ENCODE results near the gene CTNND2. TPM values are rescaled to one million over a fixed set of nuclear protein-coding genes. Genes with fewer than 3 reads are reported as not detected.
A peak's percentile ranks its signal among the peaks of the same experiment; 100 is the strongest.

CTNND2 gene
- total RNA-seq, 1 donor = 1.9 TPM

DNA sequence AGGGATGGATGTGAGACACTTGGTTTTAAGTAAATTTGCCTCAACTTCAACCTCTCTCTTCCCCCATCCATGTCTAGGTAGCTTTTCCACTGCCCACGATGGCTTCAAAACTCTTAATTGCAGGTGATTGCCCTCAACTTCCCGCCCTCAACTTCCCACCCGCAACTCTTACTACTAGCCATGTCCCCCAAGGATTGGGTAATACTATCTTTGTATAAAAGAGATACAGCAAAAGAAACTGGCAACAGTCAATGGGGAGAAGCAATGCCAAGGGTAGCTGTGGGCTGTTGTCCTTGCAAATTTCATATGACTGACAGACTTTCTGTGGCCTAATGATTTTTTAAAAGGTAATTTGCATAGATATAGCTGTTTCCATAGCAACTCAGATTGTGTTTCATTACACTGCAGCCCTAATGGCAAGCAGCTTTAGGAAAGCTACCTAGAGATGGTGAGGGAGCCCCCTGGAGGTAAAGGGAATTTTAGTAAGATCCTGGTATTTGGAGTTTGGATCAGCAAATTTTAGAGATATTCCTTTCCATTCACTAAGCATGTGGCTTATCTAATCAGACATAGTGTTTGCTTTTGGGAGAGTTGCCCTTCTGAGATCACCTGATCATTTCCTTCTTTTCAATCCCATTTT lies 721.7 kb downstream of the CTNND2 start:
- peak; percentile 44 for DNase-seq (ENCODE audit: low read depth)

GRCh38 chr5:11181940-11182339 lies 722.3 kb downstream of the CTNND2 start:
- DNase-seq (ENCODE audit: low read depth) = no peak
- no peak for TF ChIP-seq CTCF (IDR thresholded peaks at IDR 0.05; ENCODE audit: insufficient read depth, low read length)
- no peak overlapping the region for H3K4me3 ChIP-seq (ENCODE audit: low read depth, low read length)

More for the DNA sequence above, 721.7 kb downstream of the CTNND2 start:
- TF ChIP-seq CTCF (IDR thresholded peaks at IDR 0.05; ENCODE audit: insufficient read depth, low read length) = peak; percentile 50
- H3K4me3 ChIP-seq (ENCODE audit: low read depth, low read length) = no peak overlapping the region

DNA sequence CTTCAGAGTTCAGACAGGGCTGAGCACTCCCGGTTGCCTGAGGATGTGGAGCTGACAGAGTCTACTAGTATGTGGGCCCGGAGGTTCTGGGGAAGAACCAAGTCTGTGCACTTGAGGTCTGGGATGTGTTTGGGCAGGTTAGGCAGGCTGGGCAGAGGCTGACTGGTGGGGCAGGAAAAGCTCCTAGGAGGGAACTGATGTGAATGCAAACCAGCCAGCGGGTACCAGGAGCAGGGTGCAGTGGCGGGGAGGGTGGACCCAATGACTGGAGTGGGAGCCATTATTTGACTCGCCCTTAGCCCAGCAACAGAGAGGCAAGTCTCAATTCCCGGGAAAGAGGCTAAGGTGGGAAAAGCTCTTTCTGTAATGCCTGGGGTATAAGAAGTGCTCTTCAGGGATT lies 723.4 kb downstream of the CTNND2 start:
- no peak overlapping the region for H3K4me3 ChIP-seq (ENCODE audit: low read depth, low read length)
- no peak for DNase-seq (ENCODE audit: low read depth)
- no peak for TF ChIP-seq CTCF (IDR thresholded peaks at IDR 0.05; ENCODE audit: insufficient read depth, low read length)

GRCh38 chr5:11177999-11178711 lies 726.1 kb downstream of the CTNND2 start:
- H3K4me3 ChIP-seq (ENCODE audit: low read depth, low read length) = no peak overlapping the region
- no peak for TF ChIP-seq CTCF (IDR thresholded peaks at IDR 0.05; ENCODE audit: insufficient read depth, low read length)
- DNase-seq (ENCODE audit: low read depth) = no peak

DNA sequence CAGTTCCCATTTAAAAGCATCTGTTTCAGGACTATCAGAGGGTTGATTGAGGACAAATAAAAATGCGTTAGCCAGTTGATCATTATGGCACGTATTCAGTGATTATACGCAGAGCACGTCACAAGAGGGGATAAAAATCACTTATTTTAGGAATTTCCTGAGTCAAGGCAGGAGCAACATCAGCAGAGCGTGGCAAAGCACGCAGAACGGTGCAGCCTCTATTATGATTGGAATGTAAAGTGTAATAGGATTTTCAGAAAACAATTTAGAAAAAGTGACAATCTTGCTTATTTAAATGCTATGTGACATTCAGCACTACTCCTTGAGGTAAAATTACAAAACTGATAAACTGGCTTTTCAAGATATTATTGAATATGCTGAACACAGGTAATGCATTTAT lies 729.7 kb downstream of the CTNND2 start:
- no peak for TF ChIP-seq CTCF (IDR thresholded peaks at IDR 0.05; ENCODE audit: insufficient read depth, low read length)
- H3K4me3 ChIP-seq (ENCODE audit: low read depth, low read length) = no peak overlapping the region
- DNase-seq (ENCODE audit: low read depth) = no peak

DNA sequence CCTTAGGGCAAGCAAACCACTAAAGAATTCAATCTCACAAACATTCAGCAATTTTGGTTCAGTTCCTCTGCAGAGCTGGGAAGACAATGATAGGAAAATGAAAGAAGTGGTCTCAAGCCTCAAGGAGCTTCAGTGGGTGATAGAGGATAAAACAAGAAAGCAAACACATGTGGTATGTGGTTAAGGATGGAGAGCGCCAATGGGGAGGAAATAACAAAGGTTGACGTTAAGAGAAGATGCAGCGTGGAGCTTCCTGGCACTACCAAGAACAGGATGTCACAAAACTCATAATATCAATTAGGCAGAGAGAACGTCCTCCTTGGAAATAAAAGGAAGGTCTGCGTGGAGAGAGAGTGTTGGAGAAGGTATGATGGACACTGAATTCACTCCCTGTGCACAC lies 731.8 kb downstream of the CTNND2 start:
- no peak for TF ChIP-seq CTCF (IDR thresholded peaks at IDR 0.05; ENCODE audit: insufficient read depth, low read length)
- no peak for DNase-seq (ENCODE audit: low read depth)
- no peak overlapping the region for H3K4me3 ChIP-seq (ENCODE audit: low read depth, low read length)
